NCI-H2171 treated with DMSO at 0.1 percent for 48 hours (cell line): ENCODE measurements around the gene SEPHS2.

Source experiments
- DNase-seq: peaks from one replicate; lab custom pipeline; 2025; lab: John Stamatoyannopoulos, UW

SEPHS2 gene

DNA sequence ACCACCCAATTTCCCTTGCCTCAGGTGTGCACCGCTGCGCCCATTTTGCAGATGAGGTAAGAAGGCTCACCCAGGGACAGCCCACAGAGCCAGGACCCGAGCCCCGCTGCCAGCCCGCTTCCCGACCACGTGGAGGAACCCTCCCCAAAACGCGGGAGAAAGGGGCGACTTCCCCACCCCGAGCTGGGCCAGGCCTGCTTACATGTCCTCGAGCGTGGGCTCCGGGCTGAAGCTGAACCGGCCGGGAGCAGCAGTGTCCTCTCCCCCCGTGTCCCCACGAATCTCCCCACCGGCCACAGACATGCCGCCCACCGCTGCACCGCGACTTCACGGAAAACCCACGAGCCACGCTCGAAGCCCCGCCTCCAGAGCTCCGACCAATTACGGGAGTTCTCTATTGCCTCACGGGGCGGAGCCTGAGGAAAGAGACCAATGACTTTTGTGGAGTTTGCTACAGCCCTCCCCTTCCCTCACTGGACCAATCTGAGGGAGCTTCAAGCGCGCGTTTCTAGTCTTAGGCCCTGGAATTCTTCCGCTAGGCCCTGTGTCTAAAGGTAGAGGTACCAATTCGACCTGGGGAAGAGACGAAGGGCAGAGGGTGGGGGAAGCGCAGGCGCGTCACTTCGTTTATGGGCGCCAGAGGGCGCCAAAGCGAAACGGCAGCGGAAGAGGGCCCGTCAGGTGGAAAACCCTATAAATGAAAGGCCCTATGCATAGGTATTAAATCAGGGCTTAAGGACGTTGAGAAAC lies 15.8 kb downstream of the SEPHS2 start, which contains the start of gene DCTPP1:
Gene DCTPP1 (minus strand): TSS at position 353 of the 750 bp plus-strand sequence. CDS start 50 bp downstream, at position 303.
- peak; percentile 100 for DNase-seq

DNA sequence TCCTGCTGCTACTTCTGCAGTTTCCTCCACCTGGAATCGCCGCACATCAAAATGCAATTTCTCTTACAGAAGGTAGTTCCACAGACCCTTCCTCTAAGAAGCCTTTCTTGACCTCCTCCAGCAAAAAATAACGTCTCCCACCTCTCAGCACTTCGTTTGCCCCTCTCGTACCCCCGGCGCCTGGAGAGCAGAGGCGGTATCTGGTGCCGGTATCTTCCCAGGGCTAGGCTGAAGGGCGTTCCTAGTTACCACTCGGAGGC lies 16.3 kb downstream of the SEPHS2 start:
- DNase-seq: no peak

DNA sequence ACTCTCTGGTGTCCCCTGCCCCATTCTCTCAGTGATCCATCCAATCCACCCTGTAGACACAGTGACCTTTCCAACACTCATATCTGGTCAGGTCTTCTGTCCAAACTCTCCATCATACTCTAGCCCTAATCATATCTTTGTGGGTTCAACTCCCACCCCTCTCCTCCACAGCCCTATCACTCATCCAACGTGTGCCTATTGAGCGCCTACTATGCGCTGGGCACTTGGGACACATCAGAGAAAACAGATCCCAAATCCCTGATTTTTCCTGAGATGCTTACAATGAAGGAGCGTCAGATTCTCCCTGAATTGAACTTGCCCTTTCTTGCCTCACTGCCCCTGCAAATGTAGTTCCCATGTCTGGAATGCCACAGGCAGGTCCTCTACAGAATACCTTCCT lies 17.6 kb downstream of the SEPHS2 start:
- no peak for DNase-seq

DNA sequence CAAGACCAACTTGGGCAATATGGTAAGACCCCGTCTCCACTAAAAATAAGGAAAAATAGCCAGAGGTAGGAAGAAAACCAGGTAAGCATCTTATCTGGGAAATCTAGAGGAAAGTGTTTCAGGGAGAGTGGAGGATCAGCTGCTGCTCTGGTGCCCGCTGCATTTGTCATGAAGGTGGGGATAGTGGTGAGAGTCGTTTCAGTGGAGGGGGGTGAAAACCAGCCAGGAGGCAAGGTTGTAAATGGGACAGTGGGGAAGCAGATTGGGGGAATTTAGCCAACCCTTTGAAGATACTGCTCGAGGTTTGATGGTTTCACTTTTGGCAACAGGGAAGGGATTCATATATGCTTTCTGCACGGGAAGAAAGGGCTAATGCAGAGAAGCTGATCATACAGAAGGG lies 24.7 kb downstream of the SEPHS2 start:
- no peak for DNase-seq

DNA sequence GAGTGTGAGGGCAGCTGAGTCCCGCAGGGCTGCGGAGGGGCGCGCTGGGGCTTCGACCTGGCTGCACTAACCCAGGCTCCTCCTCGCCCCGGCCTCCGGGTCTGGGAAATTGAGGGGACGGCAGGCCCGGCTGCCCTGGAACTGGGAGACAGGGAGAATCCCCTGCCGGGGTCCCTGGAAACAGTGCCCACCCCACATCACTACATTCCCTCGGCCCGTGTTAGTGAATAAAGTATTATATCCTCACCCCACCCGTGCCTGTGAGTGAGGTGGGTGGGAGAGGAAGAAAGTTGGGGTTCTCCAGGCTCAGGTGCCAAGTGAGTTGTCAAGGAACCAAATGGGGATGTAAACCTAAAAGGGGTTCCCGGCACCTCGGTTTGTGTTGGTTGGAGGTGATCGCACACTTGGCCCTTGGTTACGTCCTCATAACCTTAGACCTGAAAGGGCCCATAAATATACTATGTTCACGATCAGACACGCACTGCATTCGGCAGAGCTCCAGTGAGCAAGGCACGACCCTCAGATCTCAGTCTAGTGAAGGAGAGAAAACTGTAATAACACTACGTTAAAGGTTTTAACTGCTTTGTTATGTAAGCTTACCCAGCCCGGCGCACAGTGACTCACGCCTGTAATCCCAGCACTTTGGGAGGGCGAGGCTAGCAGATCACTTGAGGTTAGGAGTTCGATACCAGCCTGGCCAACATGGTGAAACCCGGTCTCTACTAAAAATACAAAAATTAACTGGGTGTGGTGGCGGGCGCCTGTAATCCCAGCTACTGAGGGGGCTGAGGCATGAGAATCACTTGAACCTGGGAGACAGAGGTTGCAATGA lies 27.1 kb downstream of the SEPHS2 start:
- no peak for DNase-seq

DNA sequence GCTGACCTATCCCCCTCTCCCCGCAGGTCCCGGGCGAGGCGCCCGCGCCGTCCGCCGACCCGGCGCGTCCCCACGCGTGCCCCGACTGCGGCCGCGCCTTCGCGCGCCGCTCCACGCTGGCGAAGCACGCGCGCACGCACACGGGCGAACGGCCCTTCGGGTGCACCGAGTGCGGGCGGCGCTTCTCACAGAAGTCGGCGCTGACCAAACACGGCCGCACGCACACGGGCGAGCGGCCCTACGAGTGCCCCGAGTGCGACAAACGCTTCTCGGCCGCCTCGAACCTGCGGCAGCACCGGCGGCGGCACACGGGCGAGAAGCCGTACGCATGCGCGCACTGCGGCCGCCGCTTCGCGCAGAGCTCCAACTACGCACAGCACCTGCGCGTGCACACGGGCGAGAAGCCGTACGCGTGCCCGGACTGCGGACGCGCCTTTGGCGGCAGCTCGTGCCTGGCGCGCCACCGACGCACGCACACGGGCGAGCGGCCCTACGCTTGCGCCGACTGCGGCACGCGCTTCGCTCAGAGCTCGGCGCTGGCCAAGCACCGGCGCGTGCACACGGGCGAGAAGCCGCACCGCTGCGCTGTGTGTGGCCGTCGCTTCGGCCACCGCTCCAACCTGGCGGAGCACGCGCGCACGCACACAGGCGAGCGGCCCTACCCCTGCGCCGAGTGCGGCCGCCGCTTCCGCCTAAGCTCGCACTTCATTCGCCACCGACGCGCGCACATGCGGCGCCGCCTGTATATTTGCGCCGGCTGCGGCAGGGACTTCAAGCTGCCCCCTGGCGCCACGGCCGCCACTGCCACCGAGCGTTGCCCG lies 27.9 kb downstream of the SEPHS2 start:
- peak; percentile 89 for DNase-seq

DNA sequence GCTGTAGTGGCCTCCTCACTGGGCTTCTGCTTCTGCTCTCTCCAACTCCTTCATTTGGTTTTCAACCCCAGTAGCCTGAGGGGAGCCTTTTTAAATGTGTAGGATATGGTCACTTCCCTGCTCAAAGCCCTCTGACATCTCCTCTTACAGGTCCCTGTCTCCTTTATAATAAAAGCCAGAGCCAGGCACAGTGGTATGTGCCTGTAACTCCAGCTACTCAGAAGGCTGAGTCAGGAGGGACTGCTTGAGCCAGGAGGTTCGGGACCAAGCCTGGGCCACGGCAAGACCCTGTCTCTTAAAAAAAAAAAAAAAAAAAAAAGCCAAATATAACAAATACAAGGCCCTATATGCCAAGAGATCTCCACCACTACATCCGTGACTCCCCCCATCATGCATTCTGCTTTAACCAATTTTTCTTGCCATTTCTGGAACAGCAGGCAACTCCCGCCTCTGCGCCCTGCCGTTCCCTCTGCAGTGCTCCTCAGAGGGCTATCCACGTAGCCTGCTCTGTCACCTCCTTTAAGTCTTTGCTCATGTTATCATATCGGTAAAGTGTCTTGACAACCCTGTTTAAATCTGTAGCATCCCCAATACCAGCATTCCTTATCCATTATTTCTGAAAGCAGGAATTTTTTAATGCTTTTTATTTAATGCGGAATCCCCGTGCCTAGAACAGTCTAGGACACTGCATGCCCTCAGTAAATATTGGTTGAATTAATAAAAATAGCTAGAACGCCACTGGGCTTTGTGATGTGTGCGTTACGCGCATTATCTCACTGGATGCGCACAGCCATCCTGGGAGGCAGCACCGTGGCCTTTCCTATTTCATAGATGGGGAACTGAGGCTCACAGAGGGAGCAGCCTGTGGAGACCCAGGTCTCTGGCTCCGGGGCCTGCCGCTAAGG lies 28.8 kb downstream of the SEPHS2 start:
- no peak for DNase-seq

DNA sequence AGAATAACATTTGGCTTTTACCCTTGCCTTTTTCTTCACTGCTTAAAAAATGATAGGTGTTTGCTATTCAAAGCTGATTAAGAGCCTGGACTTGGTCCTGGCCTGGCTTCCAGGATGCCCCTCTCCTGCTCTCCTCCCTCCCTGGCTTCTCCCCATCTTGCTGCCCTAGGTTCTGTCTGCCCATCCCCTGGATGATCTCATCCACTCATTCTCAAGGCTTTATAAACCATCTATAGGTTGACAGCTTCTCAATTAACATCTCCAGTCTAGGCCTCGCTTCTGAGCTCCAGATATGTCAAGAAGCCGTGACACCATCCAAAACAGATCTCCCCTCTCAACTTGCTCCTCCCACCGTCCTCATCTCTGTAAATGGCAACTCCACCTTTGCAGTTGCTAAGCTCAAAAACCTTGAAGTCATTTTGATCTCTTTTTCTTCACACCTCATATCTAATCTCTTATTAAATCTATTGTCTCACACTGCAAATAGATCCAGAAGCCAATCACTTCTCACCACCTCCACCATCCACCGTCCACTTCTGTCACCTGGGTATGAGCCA lies 29.5 kb downstream of the SEPHS2 start:
- no peak for DNase-seq

DNA sequence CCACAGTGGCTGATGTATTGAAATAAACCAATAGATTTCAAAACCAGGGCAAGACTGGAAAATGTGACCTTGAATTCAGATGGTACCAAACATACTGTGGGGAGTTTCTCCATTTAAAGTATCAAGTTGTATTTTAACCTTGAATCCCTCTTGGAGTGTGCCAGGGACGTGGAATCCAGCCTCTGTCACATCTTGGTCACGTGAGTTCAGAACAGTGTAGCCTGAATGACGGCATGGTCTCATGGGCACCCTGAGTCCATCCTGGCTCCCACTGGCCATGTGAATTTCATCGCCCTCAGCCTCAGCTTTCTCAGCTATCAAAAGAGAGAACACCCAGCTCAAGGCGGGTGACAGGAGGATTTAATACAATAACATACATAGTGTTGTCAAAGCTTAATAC lies 31.5 kb downstream of the SEPHS2 start:
- no peak for DNase-seq

DNA sequence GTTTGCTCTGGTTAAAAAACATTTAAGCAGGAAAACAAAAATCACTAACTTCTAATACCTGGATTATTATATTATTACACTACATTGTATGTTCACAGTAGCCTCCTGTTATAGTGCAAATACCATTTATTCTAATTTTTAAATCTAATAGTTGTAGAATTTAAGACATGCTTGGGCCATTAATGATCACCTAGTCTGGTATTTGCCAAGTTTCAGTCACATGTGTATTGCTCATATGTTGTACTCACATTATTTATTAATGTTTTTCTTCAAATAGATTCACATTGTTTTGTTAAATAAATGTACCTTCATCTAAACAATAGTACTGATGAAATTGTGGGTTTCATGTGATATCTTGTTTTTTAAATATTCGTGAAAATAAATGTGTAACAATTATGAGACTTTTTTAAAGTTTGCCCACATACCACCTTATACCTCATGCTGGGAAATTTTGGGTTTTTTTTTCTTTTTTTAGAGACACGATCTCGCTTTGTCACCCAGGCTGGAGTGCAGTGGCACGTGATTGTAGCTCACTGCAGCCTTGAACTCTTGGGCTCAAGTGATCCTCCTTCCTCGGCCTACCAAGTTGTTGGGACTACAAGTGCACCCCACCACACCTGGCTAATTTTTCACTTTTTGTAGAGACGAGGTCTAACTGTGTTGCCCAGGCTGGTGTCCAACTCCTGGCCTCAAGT lies 32.4 kb downstream of the SEPHS2 start:
- no peak for DNase-seq

DNA sequence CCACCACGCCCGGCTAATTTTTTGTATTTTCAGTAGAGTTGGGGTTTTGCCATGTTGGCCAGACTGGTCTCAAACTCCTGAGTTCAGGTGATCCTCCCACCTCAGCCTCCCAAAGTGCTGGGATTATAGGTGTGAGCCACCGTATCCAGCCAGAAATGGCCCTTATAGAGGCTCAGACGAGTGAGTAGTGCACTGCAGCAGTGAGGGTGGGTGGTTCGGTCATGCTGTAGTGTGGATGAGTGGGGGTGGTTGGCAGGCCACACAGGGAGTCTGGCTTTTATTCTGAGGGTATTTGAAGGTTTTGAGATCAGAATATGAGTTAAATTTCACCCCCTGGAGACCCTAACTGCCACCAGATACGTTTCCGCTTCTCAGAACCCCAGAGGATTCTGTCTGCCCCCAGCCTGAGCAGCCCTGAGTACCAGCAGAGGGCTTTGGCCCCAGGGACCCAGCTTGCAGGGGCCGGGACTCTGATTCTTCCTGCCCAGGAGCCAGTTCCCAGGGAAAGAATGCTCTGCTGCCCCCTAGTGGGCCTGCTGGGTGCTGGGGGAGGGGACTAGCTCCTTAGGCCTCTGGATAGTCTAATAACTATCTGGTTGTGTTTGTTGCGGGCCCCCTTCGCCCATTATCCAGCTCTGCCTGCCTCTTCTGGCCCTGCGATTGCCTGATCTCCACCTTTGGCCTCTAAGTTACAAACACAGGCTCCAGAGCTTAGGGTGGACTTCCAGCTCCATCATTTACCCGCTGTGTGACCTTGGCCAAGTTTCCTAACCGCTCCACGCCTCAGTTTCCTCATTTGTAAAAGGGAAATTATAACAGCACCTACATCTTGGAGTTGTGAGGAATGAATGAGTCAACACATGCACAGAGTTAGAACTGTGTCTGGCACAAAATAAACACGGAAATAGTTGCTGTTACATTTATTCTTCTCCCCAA lies 36.3 kb downstream of the SEPHS2 start:
- DNase-seq: peak; percentile 86

DNA sequence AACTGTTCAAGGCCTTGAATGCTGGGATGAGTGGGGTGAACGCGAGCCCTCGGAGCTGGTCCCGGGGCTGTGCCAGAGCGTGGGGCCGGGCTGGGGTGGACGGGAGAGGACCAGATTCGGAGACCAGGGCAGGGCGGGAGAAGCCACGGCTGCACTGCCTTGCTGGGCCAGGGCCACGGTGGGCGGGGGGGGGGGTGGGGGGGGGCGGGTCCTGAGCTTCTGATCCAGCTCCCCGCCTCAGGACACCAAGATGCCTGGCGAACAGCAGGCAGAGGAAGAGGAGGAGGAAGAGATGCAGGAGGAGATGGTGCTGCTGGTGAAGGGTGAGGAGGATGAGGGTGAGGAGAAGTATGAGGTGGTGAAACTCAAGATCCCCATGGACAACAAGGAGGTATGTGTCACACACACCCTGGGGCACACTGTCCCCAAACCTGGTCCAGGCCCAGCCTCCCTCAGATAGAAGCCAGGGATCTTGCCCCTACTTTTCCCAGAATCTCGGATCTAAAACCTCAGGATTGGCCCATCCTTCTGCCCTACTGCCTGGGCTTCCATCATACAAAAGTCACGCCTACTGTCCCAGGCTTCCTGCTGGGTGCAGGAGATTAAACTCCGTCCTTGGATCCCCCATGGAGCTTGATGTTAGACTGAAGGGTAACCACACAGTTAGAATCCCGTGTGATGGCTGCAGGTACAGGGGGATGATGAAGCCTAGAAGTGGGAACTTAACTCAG lies 37.7 kb downstream of the SEPHS2 start:
- no peak for DNase-seq

DNA sequence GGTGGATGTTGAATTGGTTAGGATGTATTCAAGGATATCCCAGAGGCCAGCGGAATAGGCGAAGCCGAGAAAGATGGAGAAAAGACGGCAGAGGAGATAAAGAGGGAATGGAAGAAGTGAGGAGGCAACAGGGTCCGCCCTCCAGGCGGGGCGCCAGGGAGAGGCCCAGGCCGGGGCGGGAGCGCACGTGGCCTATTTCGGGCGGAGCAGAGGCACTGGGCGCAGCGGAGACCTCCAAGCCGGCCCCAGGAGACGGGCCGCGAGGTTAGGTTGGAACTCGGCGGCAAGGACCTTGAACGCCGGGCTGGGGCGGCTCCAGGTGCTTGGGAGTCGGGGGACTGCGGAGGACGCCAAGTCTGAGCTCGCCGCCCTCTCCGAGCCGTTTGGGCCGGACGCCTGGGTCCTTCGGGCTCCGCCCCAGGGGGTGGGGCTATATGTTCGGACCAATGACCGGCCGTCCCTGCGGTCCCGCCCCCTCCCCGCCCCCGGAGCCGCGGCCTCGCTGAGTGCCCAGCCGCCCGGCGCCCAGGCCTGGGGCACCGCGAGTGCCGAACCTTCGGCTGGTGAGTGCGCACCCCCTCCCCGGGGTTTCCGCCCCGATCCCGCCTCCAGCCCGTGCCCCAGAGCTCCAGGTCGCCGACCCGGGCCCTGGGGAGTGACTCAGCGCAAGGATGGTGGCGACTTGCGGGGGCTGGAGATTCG lies 38.4 kb downstream of the SEPHS2 start, which contains the start of gene ZNF771:
Gene ZNF771 (plus strand): TSS at position 505 of the 702 bp plus-strand sequence. CDS start 448 bp downstream, outside the sequence.
- peak; percentile 90 for DNase-seq

DNA sequence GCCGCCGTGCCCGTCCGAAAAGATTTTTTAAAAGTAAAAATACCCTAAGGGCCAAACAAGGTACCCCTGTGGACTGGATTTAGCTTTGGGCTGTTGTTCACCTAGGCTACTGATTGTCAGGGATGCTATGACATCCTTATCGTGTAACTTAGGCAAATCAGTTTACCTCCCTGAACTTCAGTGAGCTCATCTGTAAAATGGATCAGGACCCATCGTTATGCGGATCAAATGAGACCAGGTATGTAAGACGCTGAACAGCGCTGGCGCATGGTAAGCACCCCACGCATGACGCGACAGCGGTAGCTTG lies 38.9 kb downstream of the SEPHS2 start:
- DNase-seq: no peak

DNA sequence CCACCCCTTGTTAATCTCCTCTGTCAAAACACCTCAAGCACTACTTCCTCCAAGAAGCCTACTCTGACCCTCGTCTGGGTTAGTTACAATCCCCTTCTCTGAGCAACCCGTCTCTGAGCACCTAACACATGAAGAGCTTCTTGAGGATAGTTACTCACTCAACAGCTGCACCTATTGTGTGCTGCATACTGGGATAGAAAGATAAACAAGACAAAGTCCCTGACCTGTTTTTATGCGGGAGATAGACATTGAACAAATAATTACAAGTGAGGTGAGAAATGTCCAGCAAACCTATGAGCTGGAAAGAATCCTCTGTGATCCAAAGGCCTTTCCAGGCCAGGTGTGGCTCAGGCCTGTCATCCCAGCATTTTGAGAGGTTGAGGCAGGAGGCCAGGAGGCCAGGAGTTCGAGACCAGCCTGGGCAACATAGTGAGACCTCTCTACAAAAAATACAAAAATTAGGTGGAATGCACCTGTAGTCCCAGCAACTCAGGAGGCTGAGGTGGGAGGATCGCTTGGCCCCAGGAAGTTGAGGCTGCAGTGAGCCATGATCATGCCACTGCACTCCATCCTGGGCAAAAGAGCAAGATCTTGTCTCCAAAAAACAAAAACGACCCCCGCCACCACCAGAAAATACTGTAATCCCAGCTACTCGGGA lies 43.8 kb downstream of the SEPHS2 start:
- DNase-seq: no peak

DNA sequence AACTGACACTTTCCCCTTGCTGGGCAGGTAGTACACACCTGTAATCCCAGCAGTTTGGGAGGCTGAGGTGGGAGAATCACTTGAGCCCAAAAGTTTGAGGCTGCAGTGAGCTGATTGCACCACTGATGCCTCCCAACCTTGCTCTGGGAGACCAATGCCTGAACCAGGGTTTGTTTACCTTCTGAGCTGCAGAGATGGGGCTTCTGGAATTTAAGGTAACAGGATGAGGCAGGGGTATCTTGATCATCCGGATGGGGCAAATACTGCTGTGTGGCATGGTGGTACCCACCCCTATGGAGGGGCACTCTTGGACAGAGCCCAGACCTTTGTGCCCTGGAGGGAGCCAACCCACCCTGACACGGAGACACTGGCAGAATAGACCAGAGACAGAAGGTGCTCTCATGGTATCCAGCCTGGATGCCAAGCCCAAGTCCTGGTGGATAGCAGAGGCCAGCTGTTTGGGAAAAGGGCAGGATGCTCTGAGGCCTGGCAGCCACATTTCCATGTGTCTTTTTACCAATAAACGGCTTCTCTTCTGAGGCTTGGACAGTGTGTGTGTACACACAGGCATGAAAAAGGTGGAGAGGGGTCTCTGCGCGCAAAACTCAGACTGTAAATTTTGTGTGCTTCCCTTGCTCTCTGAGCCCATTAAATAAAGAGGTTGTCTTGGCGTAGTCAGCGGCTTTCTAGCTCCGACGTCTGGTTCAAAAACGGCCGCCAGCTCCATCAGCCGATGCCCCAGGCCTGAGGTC lies 46.1 kb downstream of the SEPHS2 start:
- no peak for DNase-seq
